Testis (tissue), 3 donors: ENCODE measurements around the gene SMAD3. TPM values are rescaled to one million over a fixed set of nuclear protein-coding genes. Genes with fewer than 3 reads are reported as not detected.

Experiments used
- DNase-seq: peaks from one replicate; pipeline ENCODE4 v3.0.0-alpha.2; 2019
- H3K27ac ChIP-seq, 2 donors: fragments of 200-600 bp; sonication (generic); one replicate each; pipeline ENCODE4 v1.5.1; 2019
- H3K27me3 ChIP-seq: fragments of 200-600 bp; sonication (generic); one replicate; pipeline ENCODE4 v1.5.1; 2019
- H3K36me3 ChIP-seq: fragments of 200-600 bp; sonication (generic); one replicate; pipeline ENCODE4 v1.5.1; 2017; ENCODE audit warnings: low read depth; ENCODE audit errors: missing control alignments
- H3K4me1 ChIP-seq: fragments of 200-600 bp; sonication (generic); one replicate; pipeline ENCODE4 v1.5.1; 2019
- H3K4me3 ChIP-seq, 2 donors: fragments of 200-600 bp; sonication (generic); one replicate each; pipeline ENCODE4 v1.5.1; 2017 to 2019
- H3K9me3 ChIP-seq: fragments of 200-600 bp; sonication (generic); one replicate; pipeline ENCODE4 v1.5.1; 2017
- POLR2A ChIP-seq: fragments of 450-650 bp; IDR thresholded peaks from one replicate; pipeline ENCODE4 v1.6.1; 2017; ENCODE audit warnings: antibody characterized with exemption, mild to moderate bottlenecking, moderate library complexity
- WGBS, 2 donors: methylation state at CpG; one replicate each; pipeline ENCODE4 v1.1.5; 2018; 5-methylcytosine and 5-hydroxymethylcytosine counted together
- intact Hi-C: fragments of 100-400 bp; cut with DNase I; formaldehyde crosslinking; loops from one replicate; pipeline ENCODE4 v1.15.1; 2023; ENCODE audit warnings: low total_unique reads
- polyA plus RNA-seq: library from polyadenylated mRNA; stranded (reverse); fragments of 350-450 nt; fragmentation: Illumina TruSeq; extraction: RNeasy Lipid Tissue Mini Kit (QIAGEN cat#74804); gene quantifications from one replicate; pipeline ENCODE4 v1.2.3, GENCODE V29; 2014; ENCODE audit warnings: low read depth, low replicate concordance; ENCODE audit not compliant: insufficient read depth
- total RNA-seq, 2 donors: library from RNA; depleted of rRNA; stranded (reverse); fragments of >200 nt; gene quantifications; one replicate each; pipeline ENCODE4 v1.2.3, GENCODE V29; 2016
- TF ChIP-seq, protein P1 (sequence below), 3 experiments: fragments of 450-650 bp in 2 of 3; fragments of 200-600 bp in 1 of 3; sonication (generic) in 1 of 3; IDR thresholded peaks; one replicate each; pipeline ENCODE4 v1.5.1; 2016 to 2019; ENCODE audit warnings: antibody characterized with exemption in 3 of 3, mild to moderate bottlenecking in 2 of 3, moderate library complexity in 1 of 3

SMAD3 gene
- total and polyA plus RNA-seq, 3 donors from 2014 or later, result 11.4 to 31.6 (median 18.7) TPM

DNA sequence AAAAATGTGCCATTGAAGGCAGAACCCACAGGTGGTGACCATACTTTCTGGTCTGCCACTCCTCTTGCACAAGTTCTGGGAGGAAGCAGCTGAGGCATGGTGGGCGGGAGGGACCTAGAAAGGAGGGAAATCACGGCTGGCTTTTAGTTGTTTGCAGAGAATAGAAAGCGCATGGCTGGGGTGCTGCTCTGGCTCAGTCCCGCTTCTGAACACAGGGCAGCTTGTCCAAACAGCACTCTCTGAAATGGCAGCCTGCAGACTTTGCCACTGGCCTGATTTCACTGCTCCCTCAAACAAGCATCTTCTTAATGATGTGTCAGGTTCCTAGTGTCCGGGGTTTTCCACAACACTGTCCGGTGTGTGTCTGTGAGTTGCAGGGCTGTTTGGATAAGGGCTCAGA, 112.3 kb downstream of the SMAD3 start:
- Histone ChIP-seq H3K36me3 (no peaks in the 10 kb centered on the region), H3K4me1 (no peaks in the 10 kb centered on the region), H3K4me3 (no peak overlapping the region), H3K27ac (no peak overlapping the region), H3K9me3 (no peaks in the 10 kb centered on the region), H3K27me3 (no peaks in the 10 kb centered on the region)
- DNase-seq, result no peak
- no peak for TF ChIP-seq POLR2A
- TF ChIP-seq, protein P1, sequence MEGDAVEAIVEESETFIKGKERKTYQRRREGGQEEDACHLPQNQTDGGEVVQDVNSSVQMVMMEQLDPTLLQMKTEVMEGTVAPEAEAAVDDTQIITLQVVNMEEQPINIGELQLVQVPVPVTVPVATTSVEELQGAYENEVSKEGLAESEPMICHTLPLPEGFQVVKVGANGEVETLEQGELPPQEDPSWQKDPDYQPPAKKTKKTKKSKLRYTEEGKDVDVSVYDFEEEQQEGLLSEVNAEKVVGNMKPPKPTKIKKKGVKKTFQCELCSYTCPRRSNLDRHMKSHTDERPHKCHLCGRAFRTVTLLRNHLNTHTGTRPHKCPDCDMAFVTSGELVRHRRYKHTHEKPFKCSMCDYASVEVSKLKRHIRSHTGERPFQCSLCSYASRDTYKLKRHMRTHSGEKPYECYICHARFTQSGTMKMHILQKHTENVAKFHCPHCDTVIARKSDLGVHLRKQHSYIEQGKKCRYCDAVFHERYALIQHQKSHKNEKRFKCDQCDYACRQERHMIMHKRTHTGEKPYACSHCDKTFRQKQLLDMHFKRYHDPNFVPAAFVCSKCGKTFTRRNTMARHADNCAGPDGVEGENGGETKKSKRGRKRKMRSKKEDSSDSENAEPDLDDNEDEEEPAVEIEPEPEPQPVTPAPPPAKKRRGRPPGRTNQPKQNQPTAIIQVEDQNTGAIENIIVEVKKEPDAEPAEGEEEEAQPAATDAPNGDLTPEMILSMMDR (IDR thresholded peaks at IDR 0.05), result no peak
- intact Hi-C loops, result no loop called here
- WGBS, 2 donors, result 71 to 91% methylated on average over 5 to 6 of the region's 6 CpGs

GRCh38 chr15:67178569-67179210, 113.3 kb downstream of the SMAD3 start:
- TF ChIP-seq, protein P1 (IDR thresholded peaks at IDR 0.05), result no peak
- no peak for TF ChIP-seq POLR2A
- intact Hi-C loops, result no loop called here
- Histone ChIP-seq H3K9me3 (no peaks in the 10 kb centered on the region), H3K4me1 (no peaks in the 10 kb centered on the region), H3K27ac (no peak overlapping the region), H3K36me3 (no peaks in the 10 kb centered on the region), H3K27me3 (no peaks in the 10 kb centered on the region), H3K4me3 (no peak overlapping the region)
- no peak for DNase-seq
- WGBS, 2 donors, result 72 to 74% methylated on average over 11 of the region's 11 CpGs

- intact Hi-C loops, result no loop called here
- 89 to 98% methylated on average over 5 to 9 of the region's 9 CpGs for WGBS, 2 donors
- no peaks in the 10 kb centered on the region for H3K36me3 ChIP-seq
- H3K27me3 ChIP-seq, result no peaks in the 10 kb centered on the region
- no peaks in the 10 kb centered on the region for H3K9me3 ChIP-seq
- H3K4me1 ChIP-seq, result no peaks in the 10 kb centered on the region
- no peak for DNase-seq
- no peak overlapping the region for H3K27ac ChIP-seq
- H3K4me3 ChIP-seq, result no peak overlapping the region
- TF ChIP-seq, protein P1 (IDR thresholded peaks at IDR 0.05), result no peak
- no peak for TF ChIP-seq POLR2A
These were observed 114.1 kb downstream of the SMAD3 start for GRCh38 chr15:67179411-67179995.

DNA sequence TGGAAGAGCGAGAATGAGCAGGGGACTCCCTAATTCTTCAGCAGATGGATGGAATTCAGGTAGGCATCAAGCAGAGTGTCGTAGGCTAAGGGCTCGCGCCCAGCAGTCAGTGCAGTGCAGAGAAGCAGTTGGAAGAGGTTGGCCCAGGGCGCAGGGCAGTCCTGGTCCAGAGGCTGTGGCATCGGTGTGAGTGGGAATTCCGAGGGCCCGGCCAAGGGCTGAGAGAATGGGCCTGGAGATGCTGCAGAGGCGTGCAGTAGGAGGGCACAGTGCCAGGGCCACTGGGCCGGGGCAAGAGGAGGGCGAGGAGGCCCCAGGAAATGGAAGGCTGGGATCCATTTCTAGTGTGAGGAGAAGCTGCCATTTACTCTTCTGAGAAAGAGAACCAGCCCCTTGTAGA, 114.6 kb downstream of the SMAD3 start:
- WGBS, 2 donors, result 95 to 96% methylated on average over 11 of the region's 11 CpGs
- Histone ChIP-seq H3K4me3 (no peak overlapping the region), H3K4me1 (peaks cover under 1% of the 10 kb centered on the region), H3K36me3 (no peaks in the 10 kb centered on the region), H3K27me3 (no peaks in the 10 kb centered on the region), H3K9me3 (no peaks in the 10 kb centered on the region), H3K27ac (no peak overlapping the region)
- no peak for DNase-seq
- TF ChIP-seq POLR2A, result no peak
- TF ChIP-seq, protein P1 (IDR thresholded peaks at IDR 0.05), result no peak
- intact Hi-C loops, result no loop called here
